Body of pancreas (tissue), 4 donors: Measurements from ENCODE around the gene DMXL2.

Experiments
- CTCF ChIP-seq, 7 experiments: fragments of 450-650 bp in 4 of 7; fragments of 200-600 bp in 3 of 7; sonication (generic) in 3 of 7; IDR thresholded peaks; one replicate each; pipeline ENCODE4 v1.5.1; 2016 to 2019; ENCODE audit warnings: antibody characterized with exemption in 7 of 7
- POLR2A ChIP-seq, 3 donors: fragments of 450-650 bp; IDR thresholded peaks; one replicate each; pipeline ENCODE4 v1.6.1; 2016; ENCODE audit warnings: antibody characterized with exemption in 3 of 3, mild to moderate bottlenecking in 2 of 3

GRCh38 chr15:51652084-51652668 is 29.6 kb upstream of the DMXL2 start:
- no peak for TF ChIP-seq POLR2A (IDR thresholded peaks at IDR 0.05)
- no peak for TF ChIP-seq CTCF (IDR thresholded peaks at IDR 0.05)
